Astrocyte of the cerebellum (primary cell): ENCODE results near the gene SLC9A5.
A peak's percentile ranks its signal among the peaks of the same experiment; 100 is the strongest.

Experiments used
- DNase-seq: peaks from one replicate; pipeline ENCODE4 v3.0.0-alpha.2; 2011; ENCODE audit warnings: low read depth
- H3K4me3 ChIP-seq: 2 replicates; pipeline ENCODE4 v1.5.1; 2011; ENCODE audit warnings: mild to moderate bottlenecking, low read depth, low read length, moderate library complexity
- in situ Hi-C: cut with HindIII; loops from 2 replicates; pipeline ENCODE4 v1.10.0; 2017; ENCODE audit warnings: low sequenced_read_pairs
- TF ChIP-seq, protein P1 (sequence below): IDR thresholded peaks from 2 replicates; pipeline ENCODE4 v1.5.1; 2012; ENCODE audit warnings: low read length, low read depth, moderate library complexity, mild to moderate bottlenecking; ENCODE audit errors: missing control alignments

The SLC9A5 gene

DNA sequence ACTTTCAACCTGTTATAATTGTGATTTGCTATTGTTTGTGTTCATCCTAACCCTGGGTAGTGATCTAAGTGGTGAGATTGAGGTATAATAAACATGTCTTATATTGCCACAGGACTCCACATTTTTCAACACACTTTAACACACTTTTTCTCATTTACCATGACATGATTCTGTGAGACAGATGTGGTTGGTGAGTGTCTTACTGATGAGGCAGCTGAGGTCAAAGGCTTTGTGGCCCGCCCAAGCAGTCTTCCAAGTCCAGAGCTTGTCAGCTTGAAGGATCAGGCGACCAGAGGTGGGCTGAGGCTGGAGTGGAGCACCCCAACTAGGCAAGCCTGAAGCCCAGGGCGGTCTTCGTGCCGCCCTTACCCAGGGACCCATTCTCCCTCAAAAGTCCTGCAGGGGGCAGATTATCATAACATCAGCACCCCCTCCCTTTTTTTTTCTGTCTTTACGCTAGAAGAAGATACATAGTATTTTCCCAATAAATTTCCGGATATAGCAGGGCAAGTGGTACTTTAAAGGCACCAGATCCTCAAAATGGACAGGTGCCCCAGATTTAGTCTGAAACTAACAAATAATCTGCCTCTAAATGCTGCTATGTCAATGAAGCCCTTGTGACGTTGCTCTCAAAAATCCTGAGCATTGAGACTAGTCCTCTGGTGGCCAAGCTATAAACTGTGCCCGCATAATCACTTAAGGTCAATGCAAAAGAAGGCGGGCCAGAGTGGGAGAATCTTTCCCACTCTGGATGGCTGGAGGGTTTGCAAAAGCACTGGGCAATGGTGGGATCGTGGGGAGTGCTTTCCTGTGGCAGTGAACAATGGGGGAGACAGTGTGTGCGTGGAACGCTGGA is 56.7 kb downstream of the SLC9A5 start:
- TF ChIP-seq, protein P1, sequence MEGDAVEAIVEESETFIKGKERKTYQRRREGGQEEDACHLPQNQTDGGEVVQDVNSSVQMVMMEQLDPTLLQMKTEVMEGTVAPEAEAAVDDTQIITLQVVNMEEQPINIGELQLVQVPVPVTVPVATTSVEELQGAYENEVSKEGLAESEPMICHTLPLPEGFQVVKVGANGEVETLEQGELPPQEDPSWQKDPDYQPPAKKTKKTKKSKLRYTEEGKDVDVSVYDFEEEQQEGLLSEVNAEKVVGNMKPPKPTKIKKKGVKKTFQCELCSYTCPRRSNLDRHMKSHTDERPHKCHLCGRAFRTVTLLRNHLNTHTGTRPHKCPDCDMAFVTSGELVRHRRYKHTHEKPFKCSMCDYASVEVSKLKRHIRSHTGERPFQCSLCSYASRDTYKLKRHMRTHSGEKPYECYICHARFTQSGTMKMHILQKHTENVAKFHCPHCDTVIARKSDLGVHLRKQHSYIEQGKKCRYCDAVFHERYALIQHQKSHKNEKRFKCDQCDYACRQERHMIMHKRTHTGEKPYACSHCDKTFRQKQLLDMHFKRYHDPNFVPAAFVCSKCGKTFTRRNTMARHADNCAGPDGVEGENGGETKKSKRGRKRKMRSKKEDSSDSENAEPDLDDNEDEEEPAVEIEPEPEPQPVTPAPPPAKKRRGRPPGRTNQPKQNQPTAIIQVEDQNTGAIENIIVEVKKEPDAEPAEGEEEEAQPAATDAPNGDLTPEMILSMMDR = no peak
- in situ Hi-C loops = no loop called here
- H3K4me3 ChIP-seq = no peak overlapping the region
- no peak for DNase-seq

GRCh38 chr16:67310561-67310960 is 61.8 kb downstream of the SLC9A5 start:
- in situ Hi-C loops = no loop called here
- TF ChIP-seq, protein P1 = no peak
- no peak for DNase-seq
- H3K4me3 ChIP-seq = no peak overlapping the region

GRCh38 chr16:67311607-67312488 is 63.1 kb downstream of the SLC9A5 start:
- DNase-seq = peak; percentile 98
- TF ChIP-seq, protein P1 = no peak
- H3K4me3 ChIP-seq = no peak overlapping the region
- in situ Hi-C loops = no loop called here

DNA sequence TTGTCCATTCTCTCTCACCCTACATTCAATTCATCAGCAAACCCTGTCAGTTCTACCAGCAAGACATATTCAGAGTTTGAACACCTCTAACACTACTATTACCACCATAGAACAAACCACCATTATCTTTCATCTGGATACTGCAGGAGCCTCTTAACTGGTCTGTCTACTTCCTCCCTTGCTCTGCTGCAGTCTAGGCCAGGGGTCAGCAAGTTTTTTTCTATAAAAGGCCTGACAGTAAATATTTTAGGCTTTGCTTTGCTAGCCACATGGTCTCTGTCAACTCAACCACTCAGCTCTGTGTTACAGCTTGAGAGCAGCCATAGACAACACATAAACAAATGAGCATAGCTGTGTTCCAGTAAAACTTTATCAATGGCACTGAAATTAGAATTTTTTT is 63.9 kb downstream of the SLC9A5 start:
- H3K4me3 ChIP-seq = no peak overlapping the region
- in situ Hi-C loops = no loop called here
- TF ChIP-seq, protein P1 = no peak
- DNase-seq = no peak

DNA sequence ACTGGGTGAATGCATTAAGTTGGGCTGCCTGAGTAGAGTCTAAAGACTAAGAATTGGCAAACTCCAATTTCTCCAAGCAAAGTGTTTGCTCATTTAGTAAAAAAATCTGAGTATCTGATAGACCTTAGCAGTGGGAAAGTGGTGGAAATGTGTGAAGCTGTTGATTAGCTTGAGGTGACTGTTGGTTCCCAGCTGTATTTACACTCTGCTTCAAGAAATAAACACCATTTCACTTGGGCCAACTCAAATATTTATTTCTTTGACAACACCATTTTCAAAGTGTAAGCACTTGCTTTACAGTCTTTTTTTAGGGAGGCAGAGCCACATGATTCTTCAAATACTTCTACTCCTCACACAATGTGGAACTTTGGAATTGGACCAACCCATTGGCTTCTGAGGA is 69.1 kb downstream of the SLC9A5 start:
- no peak overlapping the region for H3K4me3 ChIP-seq
- DNase-seq = no peak
- in situ Hi-C loops = no loop called here
- TF ChIP-seq, protein P1 = no peak
